B cell (primary cell): ENCODE results near the gene DDX55. TPM values are rescaled to one million over a fixed set of nuclear protein-coding genes. Genes with fewer than 3 reads are reported as not detected.

ENCODE experiments used
- ATAC-seq: fragments of 200-7000 bp; cut with Tn5 transposase; one replicate; pipeline ENCODE4 v1.10.0; 2021; ENCODE audit warnings: low read depth, mild to moderate bottlenecking, moderate number of reproducible peaks, moderate library complexity
- CTCF ChIA-PET: fragments of 350-600 bp; sonication (Branson Sonifier 250); formaldehyde crosslinking; loops from one replicate; lab custom pipeline; 2021; ENCODE audit warnings: antibody characterized with exemption, inconsistent platforms; lab: Charles Lee
- POLR2A ChIA-PET: fragments of 350-600 bp; sonication (Branson Sonifier 250); formaldehyde crosslinking; loops from one replicate; lab custom pipeline; 2021; ENCODE audit warnings: antibody characterized with exemption; lab: Charles Lee
- DNase-seq: peaks from one replicate; pipeline ENCODE4 v3.0.0; 2013
- H2AFZ ChIP-seq: 2 replicates; pipeline ENCODE4 v1.6.1; 2012; ENCODE audit warnings: mild to moderate bottlenecking, low read depth, low read length; ENCODE audit not compliant: insufficient read depth, poor library complexity, severe bottlenecking
- H3K27ac ChIP-seq, 2 donors: 1 replicate in 1 of 2; 2 replicates in 1 of 2; pipeline ENCODE4 v1.5.1; 2012 to 2013; ENCODE audit warnings: low read length in 2 of 2, mild to moderate bottlenecking in 2 of 2, moderate library complexity in 1 of 2
- H3K27me3 ChIP-seq, 4 experiments: fragments of 200-600 bp in 1 of 4; sonication (generic) in 1 of 4; replicated peaks in 1 of 4; 1 replicate in 2 of 4; 2 replicates in 2 of 4; pipeline versions ENCODE4 v1.6.1 to v1.7.0; 2013 to 2016; ENCODE audit warnings: low read length in 3 of 4, mild to moderate bottlenecking in 2 of 4, mixed read lengths in 1 of 4, moderate library complexity in 1 of 4; ENCODE audit not compliant: insufficient read depth in 4 of 4, control insufficient read depth in 3 of 4; ENCODE audit errors: control extremely low read depth in 1 of 4
- H3K36me3 ChIP-seq, 2 experiments: replicated peaks in 1 of 2; 1 replicate in 1 of 2; 2 replicates in 1 of 2; pipeline versions ENCODE4 v1.6.1 to v1.7.1; 2013; ENCODE audit warnings: low read length in 1 of 2; ENCODE audit not compliant: insufficient read depth in 2 of 2, control insufficient read depth in 1 of 2; ENCODE audit errors: control extremely low read depth in 1 of 2, extremely low read depth in 1 of 2
- H3K4me1 ChIP-seq, 2 donors: fragments of 200-600 bp in 1 of 2; sonication (generic) in 1 of 2; 1 replicate in 1 of 2; 2 replicates in 1 of 2; pipeline versions ENCODE4 v1.5.1 to v1.6.1; 2013 to 2017; ENCODE audit warnings: low read length in 2 of 2; ENCODE audit not compliant: control insufficient read depth in 2 of 2, insufficient read depth in 2 of 2
- H3K4me2 ChIP-seq: replicated peaks from 2 replicates; pipeline ENCODE3; 2012; ENCODE audit warnings: mild to moderate bottlenecking, low read depth, low read length; ENCODE audit not compliant: poor library complexity, severe bottlenecking
- H3K4me3 ChIP-seq, 5 experiments: fragments of 200-600 bp in 1 of 5; sonication (generic) in 1 of 5; 1 replicate in 3 of 5; 2 replicates in 2 of 5; pipeline versions ENCODE4 v1.5.1 to v1.7.0; 2011 to 2016; ENCODE audit warnings: low read length in 4 of 5, mild to moderate bottlenecking in 4 of 5, low read depth in 2 of 5, control low read depth in 1 of 5, moderate library complexity in 1 of 5; ENCODE audit not compliant: insufficient read depth in 1 of 5; ENCODE audit errors: control extremely low read depth in 1 of 5, extremely low read depth in 1 of 5
- H3K79me2 ChIP-seq: fragments of 200-600 bp; sonication (generic); one replicate; pipeline ENCODE4 v1.6.0; 2016; ENCODE audit warnings: low read length; ENCODE audit not compliant: control insufficient read depth, insufficient read depth
- H3K9ac ChIP-seq: fragments of 200-600 bp; sonication (generic); 2 replicates; pipeline ENCODE4 v1.6.1; 2017; ENCODE audit warnings: mild to moderate bottlenecking, low read length, moderate library complexity
- H3K9me3 ChIP-seq, 3 donors: one replicate each; pipeline versions ENCODE4 v1.6.1 to v1.7.1; 2013; ENCODE audit warnings: low read length in 2 of 3; ENCODE audit not compliant: control insufficient read depth in 2 of 3, insufficient read depth in 1 of 3; ENCODE audit errors: control extremely low read depth in 1 of 3
- H4K20me1 ChIP-seq: 2 replicates; pipeline ENCODE4 v1.6.0; 2012; ENCODE audit warnings: mild to moderate bottlenecking, low read length; ENCODE audit not compliant: insufficient read depth, control insufficient read depth, poor library complexity, severe bottlenecking
- H3K27ac Mint-ChIP-seq: one replicate; pipeline ENCODE4 v1.8.0; 2021; ENCODE audit warnings: mixed read lengths
- H3K27me3 Mint-ChIP-seq: one replicate; pipeline ENCODE4 v1.8.0; 2021; ENCODE audit warnings: mixed read lengths
- H3K4me1 Mint-ChIP-seq: one replicate; pipeline ENCODE4 v1.8.0; 2021; ENCODE audit warnings: mixed read lengths
- H3K4me3 Mint-ChIP-seq: one replicate; pipeline ENCODE4 v1.8.0; 2021; ENCODE audit warnings: mixed read lengths
- H3K9me3 Mint-ChIP-seq: one replicate; pipeline ENCODE4 v1.8.0; 2022; ENCODE audit warnings: mixed read lengths; ENCODE audit not compliant: insufficient read depth
- EZH2 ChIP-seq: IDR thresholded peaks from 2 replicates; pipeline ENCODE4 v1.6.1; 2012; ENCODE audit warnings: borderline replicate concordance, low read depth, mild to moderate bottlenecking, moderate library complexity, low read length; ENCODE audit not compliant: insufficient read depth, poor library complexity, severe bottlenecking
- whole genome bisulfite sequencing: methylation state at CpG from one replicate; pipeline ENCODE4 v1.1.5; 2013; ENCODE audit warnings: missing lambda C conversion rate; ENCODE audit not compliant: insufficient coverage; 5-methylcytosine and 5-hydroxymethylcytosine counted together
- intact Hi-C: fragments of 100-400 bp; cut with micrococcal nuclease; formaldehyde crosslinking; loops from one replicate; pipeline ENCODE4 v1.10.0; 2022
- polyA plus RNA-seq: library from polyadenylated mRNA; depleted of rRNA; stranded (reverse); fragments of >200 nt; gene quantifications from 2 replicates; pipeline ENCODE4 v1.2.3, GENCODE V29; 2012
- total RNA-seq, 2 donors: library from RNA; stranded (reverse); fragments of 120-200 nt in 1 of 2; gene quantifications; 1 replicate in 1 of 2; 2 replicates in 1 of 2; pipeline versions ENCODE4 v1.2.3 to v1.2.4, GENCODE V29; 2013 to 2022
- TF ChIP-seq, protein P1 (sequence below): fragments of 200-600 bp; IDR thresholded peaks from one replicate; pipeline ENCODE4 v1.8.0; 2022; ENCODE audit warnings: antibody characterized with exemption, mild to moderate bottlenecking

The DDX55 gene
- total and polyA plus RNA-seq, 2 donors (not counting 1 experiment from before 2014, with no cell fraction given): 33.3 to 39.9 TPM

DNA sequence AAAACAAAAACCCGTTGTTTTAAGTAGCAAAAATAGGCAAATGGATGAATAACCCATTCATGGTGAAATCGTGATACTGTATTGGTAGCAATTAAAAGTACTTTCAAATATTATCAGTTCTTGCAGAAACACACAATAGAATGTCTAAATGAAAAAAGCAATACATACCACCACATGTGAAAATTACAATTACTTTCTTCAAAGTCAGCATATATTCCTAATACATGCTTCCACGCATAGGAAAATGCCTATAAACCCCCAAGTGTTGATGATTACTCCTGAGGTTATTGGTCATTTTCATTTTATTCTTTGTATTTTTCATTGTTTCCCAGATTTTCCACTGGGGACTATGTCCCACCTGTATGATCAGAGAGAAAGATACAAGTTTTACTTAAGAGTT, 15.2 kb downstream of the DDX55 start:
- CTCF ChIA-PET: interaction anchor here (0.7 to 2.1 kb wide), 6 partner anchors 10 to 574 kb away, joined by 3 to 8 read pairs (median 4); no protein-coding TSS in a partner anchor

DNA sequence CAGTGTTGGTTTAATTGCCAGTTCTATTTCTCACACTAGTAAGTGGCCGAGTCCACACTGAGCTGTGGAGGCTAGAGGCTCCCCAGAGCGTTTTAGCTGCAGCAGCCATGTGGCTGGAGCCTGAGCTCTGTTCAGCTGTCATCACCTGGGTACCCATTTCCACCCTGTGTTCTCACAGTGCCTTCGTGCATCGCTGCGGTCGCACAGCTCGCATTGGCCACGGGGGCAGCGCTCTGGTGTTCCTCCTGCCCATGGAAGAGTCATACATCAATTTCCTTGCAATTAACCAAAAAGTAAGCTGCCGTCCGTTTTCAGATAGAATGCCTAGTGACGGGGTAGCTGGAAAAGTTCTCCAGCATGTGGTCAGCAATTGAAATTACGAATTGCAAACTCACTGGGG, 15.7 kb downstream of the DDX55 start:
- ATAC-seq (no peak), DNase-seq (no peak)
- H3K27ac ChIP-seq: no peak overlapping the region
- H3K36me3 ChIP-seq: peaks cover 15 to 91% of the 10 kb centered on the region in 2 experiments
- H3K4me3 Mint-ChIP-seq: no peak overlapping the region
- no peaks in the 10 kb centered on the region for H3K27me3 ChIP-seq
- no peaks in the 10 kb centered on the region for H3K9me3 ChIP-seq
- H3K9ac ChIP-seq: no peak overlapping the region
- no peaks in the 10 kb centered on the region for H3K27me3 Mint-ChIP-seq
- H3K4me1 ChIP-seq: no peaks in the 10 kb centered on the region
- no peaks in the 10 kb centered on the region for H3K4me1 Mint-ChIP-seq
- ChIA-PET POLR2A (no interaction called here), CTCF (interaction anchor here (0.7 to 2.1 kb wide), 6 partner anchors 10 to 575 kb away, joined by 3 to 8 read pairs (median 4); no protein-coding TSS in a partner anchor)
- no peaks in the 10 kb centered on the region for H4K20me1 ChIP-seq
- no peak overlapping the region for H3K4me2 ChIP-seq
- 97% methylated on average over 13 of the region's 13 CpGs for WGBS
- H3K79me2 ChIP-seq: no peaks in the 10 kb centered on the region
- H3K4me3 ChIP-seq: no peak overlapping the region
- H3K27ac Mint-ChIP-seq: no peak overlapping the region
- TF ChIP-seq EZH2: no peak
- TF ChIP-seq, protein P1, sequence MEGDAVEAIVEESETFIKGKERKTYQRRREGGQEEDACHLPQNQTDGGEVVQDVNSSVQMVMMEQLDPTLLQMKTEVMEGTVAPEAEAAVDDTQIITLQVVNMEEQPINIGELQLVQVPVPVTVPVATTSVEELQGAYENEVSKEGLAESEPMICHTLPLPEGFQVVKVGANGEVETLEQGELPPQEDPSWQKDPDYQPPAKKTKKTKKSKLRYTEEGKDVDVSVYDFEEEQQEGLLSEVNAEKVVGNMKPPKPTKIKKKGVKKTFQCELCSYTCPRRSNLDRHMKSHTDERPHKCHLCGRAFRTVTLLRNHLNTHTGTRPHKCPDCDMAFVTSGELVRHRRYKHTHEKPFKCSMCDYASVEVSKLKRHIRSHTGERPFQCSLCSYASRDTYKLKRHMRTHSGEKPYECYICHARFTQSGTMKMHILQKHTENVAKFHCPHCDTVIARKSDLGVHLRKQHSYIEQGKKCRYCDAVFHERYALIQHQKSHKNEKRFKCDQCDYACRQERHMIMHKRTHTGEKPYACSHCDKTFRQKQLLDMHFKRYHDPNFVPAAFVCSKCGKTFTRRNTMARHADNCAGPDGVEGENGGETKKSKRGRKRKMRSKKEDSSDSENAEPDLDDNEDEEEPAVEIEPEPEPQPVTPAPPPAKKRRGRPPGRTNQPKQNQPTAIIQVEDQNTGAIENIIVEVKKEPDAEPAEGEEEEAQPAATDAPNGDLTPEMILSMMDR: no peak
- H2AFZ ChIP-seq: no peak overlapping the region
- intact Hi-C loops: no loop called here
- no peaks in the 10 kb centered on the region for H3K9me3 Mint-ChIP-seq

More for the DNA sequence above, 15.2 kb downstream of the DDX55 start:
- Histone ChIP-seq H3K27me3 (no peaks in the 10 kb centered on the region), H3K4me1 (no peaks in the 10 kb centered on the region), H3K4me2 (no peak overlapping the region), H3K79me2 (no peaks in the 10 kb centered on the region), H3K27ac (no peak overlapping the region), H3K36me3 (peaks cover 15 to 91% of the 10 kb centered on the region in 2 experiments), H4K20me1 (no peaks in the 10 kb centered on the region), H3K4me3 (no peak overlapping the region), H2AFZ (no peak overlapping the region), H3K9me3 (no peaks in the 10 kb centered on the region), H3K9ac (no peak overlapping the region)
- no peaks in the 10 kb centered on the region for H3K27me3 Mint-ChIP-seq
- POLR2A ChIA-PET: no interaction called here
- WGBS: no CpG with 5 or more reads among the region's 3 CpGs
- H3K4me3 Mint-ChIP-seq: no peak overlapping the region
- intact Hi-C loops: no loop called here
- peak overlapping the region; percentile 10 for H3K27ac Mint-ChIP-seq
- H3K9me3 Mint-ChIP-seq: no peaks in the 10 kb centered on the region
- no peaks in the 10 kb centered on the region for H3K4me1 Mint-ChIP-seq
- DNase-seq (no peak), ATAC-seq (no peak)
- TF ChIP-seq, protein P1: no peak
- TF ChIP-seq EZH2: no peak
